GM12878 (cell line): ENCODE data around the gene ICE2.

ENCODE experiments used
- BACH1 ChIP-seq: fragments of 450-650 bp; IDR thresholded peaks from 2 replicates; pipeline ENCODE4 v1.6.1; 2017; ENCODE audit warnings: mild to moderate bottlenecking, borderline replicate concordance
- BHLHE40 ChIP-seq, 2 experiments: fragments of 450-650 bp in 1 of 2; IDR thresholded peaks; 2 replicates each; pipeline ENCODE4 v1.6.1; 2011 to 2017; ENCODE audit warnings: low read depth in 2 of 2, borderline replicate concordance in 1 of 2, improper control_type of control experiment in 1 of 2, low read length in 1 of 2, mild to moderate bottlenecking in 1 of 2
- CREM ChIP-seq: IDR thresholded peaks from 2 replicates; pipeline ENCODE4 v1.6.1; 2014; ENCODE audit warnings: antibody characterized with exemption, low read depth
- GABPA ChIP-seq: IDR thresholded peaks from 2 replicates; pipeline ENCODE4 v1.6.1; 2014; ENCODE audit warnings: antibody characterized with exemption, low read depth, mild to moderate bottlenecking, inconsistent platforms
- JUNB ChIP-seq: IDR thresholded peaks from 2 replicates; pipeline ENCODE4 v1.6.1; 2016; ENCODE audit warnings: antibody characterized with exemption, mild to moderate bottlenecking
- NFYB ChIP-seq: IDR thresholded peaks from 2 replicates; pipeline ENCODE4 v1.6.1; 2011; ENCODE audit warnings: low read depth, mild to moderate bottlenecking, low read length, improper control_type of control experiment, moderate library complexity; ENCODE audit not compliant: insufficient read depth
- POLR2A ChIP-seq: IDR thresholded peaks from 2 replicates; pipeline ENCODE4 v1.6.1; 2011; ENCODE audit warnings: low read depth, mild to moderate bottlenecking, low read length
- RCOR1 ChIP-seq: conservative IDR thresholded peaks from 2 replicates; pipeline ENCODE4 v1.6.1; 2012; ENCODE audit warnings: low read depth, low read length, improper control_type of control experiment
- TF ChIP-seq, protein P1 (sequence below), 3 experiments: IDR thresholded peaks in 2 of 3; conservative IDR thresholded peaks in 1 of 3; 2 replicates each; pipeline ENCODE4 v1.5.1; 2011; ENCODE audit warnings: low read depth in 3 of 3, low read length in 3 of 3, mild to moderate bottlenecking in 3 of 3, control low read depth in 2 of 3, moderate library complexity in 2 of 3, inconsistent platforms in 1 of 3, mixed read lengths in 1 of 3; ENCODE audit not compliant: control insufficient read depth in 2 of 3, insufficient read depth in 1 of 3; ENCODE audit errors: extremely low read depth in 1 of 3
- TF ChIP-seq, protein P2 (sequence below): fragments of 450-650 bp; IDR thresholded peaks from 2 replicates; pipeline ENCODE4 v1.6.1; 2016; ENCODE audit warnings: mild to moderate bottlenecking
- TF ChIP-seq, protein P3 (sequence below): fragments of 450-650 bp; IDR thresholded peaks from 2 replicates; pipeline ENCODE4 v1.6.1; 2018; ENCODE audit warnings: mild to moderate bottlenecking, low read depth, moderate library complexity; ENCODE audit not compliant: partially characterized antibody

DNA sequence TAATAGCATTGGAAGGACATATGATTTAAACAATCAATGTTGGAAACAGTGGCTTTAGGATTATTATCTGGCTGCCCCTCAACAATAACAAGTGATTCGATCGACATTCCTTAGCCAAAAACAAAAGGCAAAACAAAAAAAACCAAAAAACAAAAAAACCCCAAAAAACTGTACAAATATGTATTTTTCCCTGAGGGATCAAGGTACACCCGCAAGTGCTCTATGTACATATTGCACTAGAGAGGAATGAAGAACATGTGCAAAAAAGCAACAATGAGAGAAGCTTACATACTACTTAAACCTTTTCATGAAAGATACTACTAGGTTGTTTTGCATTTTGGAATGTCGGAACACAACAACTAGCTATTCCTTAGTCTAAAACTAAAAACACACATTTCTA, 14.2 kb upstream of the ICE2 start:
- TF ChIP-seq, protein P1, sequence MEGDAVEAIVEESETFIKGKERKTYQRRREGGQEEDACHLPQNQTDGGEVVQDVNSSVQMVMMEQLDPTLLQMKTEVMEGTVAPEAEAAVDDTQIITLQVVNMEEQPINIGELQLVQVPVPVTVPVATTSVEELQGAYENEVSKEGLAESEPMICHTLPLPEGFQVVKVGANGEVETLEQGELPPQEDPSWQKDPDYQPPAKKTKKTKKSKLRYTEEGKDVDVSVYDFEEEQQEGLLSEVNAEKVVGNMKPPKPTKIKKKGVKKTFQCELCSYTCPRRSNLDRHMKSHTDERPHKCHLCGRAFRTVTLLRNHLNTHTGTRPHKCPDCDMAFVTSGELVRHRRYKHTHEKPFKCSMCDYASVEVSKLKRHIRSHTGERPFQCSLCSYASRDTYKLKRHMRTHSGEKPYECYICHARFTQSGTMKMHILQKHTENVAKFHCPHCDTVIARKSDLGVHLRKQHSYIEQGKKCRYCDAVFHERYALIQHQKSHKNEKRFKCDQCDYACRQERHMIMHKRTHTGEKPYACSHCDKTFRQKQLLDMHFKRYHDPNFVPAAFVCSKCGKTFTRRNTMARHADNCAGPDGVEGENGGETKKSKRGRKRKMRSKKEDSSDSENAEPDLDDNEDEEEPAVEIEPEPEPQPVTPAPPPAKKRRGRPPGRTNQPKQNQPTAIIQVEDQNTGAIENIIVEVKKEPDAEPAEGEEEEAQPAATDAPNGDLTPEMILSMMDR (IDR thresholded peaks at IDR 0.05 in 2 of 3, conservative IDR thresholded peaks at IDR 0.05 in 1 of 3; ENCODE audit: control insufficient read depth in 2 of 3, extremely low read depth in 1 of 3, insufficient read depth in 1 of 3, low read depth in 3 of 3, low read length in 3 of 3): no peak
- TF ChIP-seq RCOR1 (no peak), GABPA (no peak), CREM (no peak), NFYB (no peak), BACH1 (no peak), BHLHE40 (IDR thresholded peaks at IDR 0.05; ENCODE audit: borderline replicate concordance in 1 of 2, low read depth in 2 of 2, low read length in 1 of 2) (no peak), POLR2A (no peak), JUNB (no peak)
- TF ChIP-seq, protein P2, sequence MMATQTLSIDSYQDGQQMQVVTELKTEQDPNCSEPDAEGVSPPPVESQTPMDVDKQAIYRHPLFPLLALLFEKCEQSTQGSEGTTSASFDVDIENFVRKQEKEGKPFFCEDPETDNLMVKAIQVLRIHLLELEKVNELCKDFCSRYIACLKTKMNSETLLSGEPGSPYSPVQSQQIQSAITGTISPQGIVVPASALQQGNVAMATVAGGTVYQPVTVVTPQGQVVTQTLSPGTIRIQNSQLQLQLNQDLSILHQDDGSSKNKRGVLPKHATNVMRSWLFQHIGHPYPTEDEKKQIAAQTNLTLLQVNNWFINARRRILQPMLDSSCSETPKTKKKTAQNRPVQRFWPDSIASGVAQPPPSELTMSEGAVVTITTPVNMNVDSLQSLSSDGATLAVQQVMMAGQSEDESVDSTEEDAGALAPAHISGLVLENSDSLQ: no peak
- TF ChIP-seq, protein P3, sequence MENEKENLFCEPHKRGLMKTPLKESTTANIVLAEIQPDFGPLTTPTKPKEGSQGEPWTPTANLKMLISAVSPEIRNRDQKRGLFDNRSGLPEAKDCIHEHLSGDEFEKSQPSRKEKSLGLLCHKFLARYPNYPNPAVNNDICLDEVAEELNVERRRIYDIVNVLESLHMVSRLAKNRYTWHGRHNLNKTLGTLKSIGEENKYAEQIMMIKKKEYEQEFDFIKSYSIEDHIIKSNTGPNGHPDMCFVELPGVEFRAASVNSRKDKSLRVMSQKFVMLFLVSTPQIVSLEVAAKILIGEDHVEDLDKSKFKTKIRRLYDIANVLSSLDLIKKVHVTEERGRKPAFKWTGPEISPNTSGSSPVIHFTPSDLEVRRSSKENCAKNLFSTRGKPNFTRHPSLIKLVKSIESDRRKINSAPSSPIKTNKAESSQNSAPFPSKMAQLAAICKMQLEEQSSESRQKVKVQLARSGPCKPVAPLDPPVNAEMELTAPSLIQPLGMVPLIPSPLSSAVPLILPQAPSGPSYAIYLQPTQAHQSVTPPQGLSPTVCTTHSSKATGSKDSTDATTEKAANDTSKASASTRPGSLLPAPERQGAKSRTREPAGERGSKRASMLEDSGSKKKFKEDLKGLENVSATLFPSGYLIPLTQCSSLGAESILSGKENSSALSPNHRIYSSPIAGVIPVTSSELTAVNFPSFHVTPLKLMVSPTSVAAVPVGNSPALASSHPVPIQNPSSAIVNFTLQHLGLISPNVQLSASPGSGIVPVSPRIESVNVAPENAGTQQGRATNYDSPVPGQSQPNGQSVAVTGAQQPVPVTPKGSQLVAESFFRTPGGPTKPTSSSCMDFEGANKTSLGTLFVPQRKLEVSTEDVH: no peak
